IMR-90 (cell line): ENCODE measurements around the gene WNT16.

ENCODE experiments used
- FOS ChIP-seq: fragments of 150-350 bp; IDR thresholded peaks from 2 replicates; pipeline ENCODE4 v1.6.1; 2016; ENCODE audit warnings: low read depth, low read length
- NFE2L2 ChIP-seq: fragments of 150-350 bp; IDR thresholded peaks from 2 replicates; pipeline ENCODE4 v1.6.1; 2016; ENCODE audit warnings: low read depth, mild to moderate bottlenecking, low read length
- POLR2A ChIP-seq: IDR thresholded peaks from 2 replicates; pipeline ENCODE4 v1.6.1; 2012; ENCODE audit warnings: mild to moderate bottlenecking, low read depth, low read length
- TF ChIP-seq, protein P1 (sequence below): conservative IDR thresholded peaks from 2 replicates; pipeline ENCODE4 v1.5.1; 2012; ENCODE audit warnings: mild to moderate bottlenecking, low read depth, low read length, improper control_type of control experiment
- TF ChIP-seq, protein P2 (sequence below): fragments of 150-350 bp; IDR thresholded peaks from 2 replicates; pipeline ENCODE4 v1.6.1; 2016; ENCODE audit warnings: low read depth, mild to moderate bottlenecking, low read length, moderate library complexity, borderline replicate concordance

DNA sequence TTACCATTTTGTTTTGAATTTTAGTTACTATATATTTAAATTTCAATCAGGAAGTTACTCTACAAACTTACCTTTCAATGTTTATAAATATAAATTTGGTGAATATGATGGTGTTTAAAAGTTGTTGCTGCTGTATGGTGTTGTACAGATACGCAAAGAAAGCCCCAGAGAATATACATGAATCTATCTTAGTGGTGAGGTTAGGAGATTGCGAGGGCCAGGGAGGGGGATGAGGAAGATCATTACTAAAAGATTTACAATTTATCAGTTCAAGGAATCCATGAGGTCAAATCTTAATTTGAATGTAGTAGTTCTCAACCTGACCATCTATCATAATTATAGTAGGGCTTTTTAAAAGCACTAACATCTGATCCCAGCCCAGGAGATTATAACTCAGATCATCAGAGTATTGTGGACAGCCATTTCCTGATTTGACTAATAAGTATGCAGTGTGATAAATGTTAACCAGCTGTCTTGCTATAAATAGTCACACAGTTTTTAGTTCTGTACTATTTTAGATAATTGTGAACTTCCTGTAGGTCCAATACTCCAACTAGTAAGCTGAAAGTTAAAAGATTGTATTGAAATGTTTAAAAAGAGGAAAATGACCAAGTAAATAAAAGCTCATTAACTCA is 43.7 kb downstream of the WNT16 start:
- TF ChIP-seq POLR2A (no peak), FOS (no peak), NFE2L2 (no peak)
- TF ChIP-seq, protein P1, sequence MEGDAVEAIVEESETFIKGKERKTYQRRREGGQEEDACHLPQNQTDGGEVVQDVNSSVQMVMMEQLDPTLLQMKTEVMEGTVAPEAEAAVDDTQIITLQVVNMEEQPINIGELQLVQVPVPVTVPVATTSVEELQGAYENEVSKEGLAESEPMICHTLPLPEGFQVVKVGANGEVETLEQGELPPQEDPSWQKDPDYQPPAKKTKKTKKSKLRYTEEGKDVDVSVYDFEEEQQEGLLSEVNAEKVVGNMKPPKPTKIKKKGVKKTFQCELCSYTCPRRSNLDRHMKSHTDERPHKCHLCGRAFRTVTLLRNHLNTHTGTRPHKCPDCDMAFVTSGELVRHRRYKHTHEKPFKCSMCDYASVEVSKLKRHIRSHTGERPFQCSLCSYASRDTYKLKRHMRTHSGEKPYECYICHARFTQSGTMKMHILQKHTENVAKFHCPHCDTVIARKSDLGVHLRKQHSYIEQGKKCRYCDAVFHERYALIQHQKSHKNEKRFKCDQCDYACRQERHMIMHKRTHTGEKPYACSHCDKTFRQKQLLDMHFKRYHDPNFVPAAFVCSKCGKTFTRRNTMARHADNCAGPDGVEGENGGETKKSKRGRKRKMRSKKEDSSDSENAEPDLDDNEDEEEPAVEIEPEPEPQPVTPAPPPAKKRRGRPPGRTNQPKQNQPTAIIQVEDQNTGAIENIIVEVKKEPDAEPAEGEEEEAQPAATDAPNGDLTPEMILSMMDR: no peak
- TF ChIP-seq, protein P2, sequence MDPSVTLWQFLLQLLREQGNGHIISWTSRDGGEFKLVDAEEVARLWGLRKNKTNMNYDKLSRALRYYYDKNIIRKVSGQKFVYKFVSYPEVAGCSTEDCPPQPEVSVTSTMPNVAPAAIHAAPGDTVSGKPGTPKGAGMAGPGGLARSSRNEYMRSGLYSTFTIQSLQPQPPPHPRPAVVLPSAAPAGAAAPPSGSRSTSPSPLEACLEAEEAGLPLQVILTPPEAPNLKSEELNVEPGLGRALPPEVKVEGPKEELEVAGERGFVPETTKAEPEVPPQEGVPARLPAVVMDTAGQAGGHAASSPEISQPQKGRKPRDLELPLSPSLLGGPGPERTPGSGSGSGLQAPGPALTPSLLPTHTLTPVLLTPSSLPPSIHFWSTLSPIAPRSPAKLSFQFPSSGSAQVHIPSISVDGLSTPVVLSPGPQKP: no peak
